CD4-positive, CD25-positive, alpha-beta regulatory T cell (primary cell): ENCODE data around the gene MAGEB4. TPM values are rescaled to one million over a fixed set of nuclear protein-coding genes. Genes with fewer than 3 reads are reported as not detected.

ENCODE experiments used
- ATAC-seq, 2 donors: fragments of 150-1000 bp; cut with Tn5 transposase; one replicate each; pipeline ENCODE4 v1.10.0; 2021; ENCODE audit warnings: low read depth in 2 of 2, moderate number of reproducible peaks in 2 of 2, moderate library complexity in 1 of 2
- DNase-seq, 3 donors: peaks; one replicate each; pipeline versions ENCODE4 v3.0.0 to v3.0.0-alpha.2; 2012 to 2022; ENCODE audit warnings: mixed read lengths in 1 of 3
- H3K27ac ChIP-seq: one replicate; pipeline ENCODE4 v1.7.0; 2013; ENCODE audit warnings: mild to moderate bottlenecking, low read length; ENCODE audit not compliant: insufficient read depth, poor library complexity, severe bottlenecking
- H3K27me3 ChIP-seq: one replicate; pipeline ENCODE4 v1.7.0; 2013; ENCODE audit warnings: low read length; ENCODE audit not compliant: control insufficient read depth, insufficient read depth
- H3K36me3 ChIP-seq: one replicate; pipeline ENCODE4 v1.7.0; 2013; ENCODE audit warnings: mild to moderate bottlenecking, low read length, moderate library complexity; ENCODE audit not compliant: control insufficient read depth, insufficient read depth
- H3K4me1 ChIP-seq: 2 replicates; pipeline ENCODE4 v1.7.0; 2013; ENCODE audit warnings: mild to moderate bottlenecking, low read length; ENCODE audit not compliant: insufficient read depth, control insufficient read depth, poor library complexity, severe bottlenecking
- H3K4me3 ChIP-seq: one replicate; pipeline ENCODE4 v1.7.0; 2013; ENCODE audit warnings: low read depth, mild to moderate bottlenecking, low read length, moderate library complexity
- H3K9me3 ChIP-seq, 2 experiments: 1 replicate in 1 of 2; 2 replicates in 1 of 2; pipeline ENCODE4 v1.7.0; 2013; ENCODE audit warnings: low read length in 2 of 2, mild to moderate bottlenecking in 1 of 2, moderate library complexity in 1 of 2; ENCODE audit not compliant: control insufficient read depth in 2 of 2
- H3K27ac Mint-ChIP-seq, 3 donors: one replicate each; pipeline ENCODE4 v1.8.0; 2020 to 2022; ENCODE audit warnings: mild to moderate bottlenecking in 3 of 3, mixed read lengths in 3 of 3, moderate library complexity in 2 of 3
- H3K27me3 Mint-ChIP-seq: one replicate; pipeline ENCODE4 v1.8.0; 2022; ENCODE audit warnings: mild to moderate bottlenecking, mixed read lengths
- H3K36me3 Mint-ChIP-seq: one replicate; pipeline ENCODE4 v1.8.0; 2020; ENCODE audit warnings: mixed read lengths
- H3K4me1 Mint-ChIP-seq, 4 donors: one replicate each; pipeline ENCODE4 v1.8.0; 2020 to 2022; ENCODE audit warnings: mixed read lengths in 4 of 4, mild to moderate bottlenecking in 1 of 4
- H3K4me3 Mint-ChIP-seq, 4 donors: one replicate each; pipeline ENCODE4 v1.8.0; 2020 to 2022; ENCODE audit warnings: mild to moderate bottlenecking in 4 of 4, mixed read lengths in 4 of 4, moderate library complexity in 3 of 4
- H3K9me3 Mint-ChIP-seq, 7 donors: one replicate each; pipeline ENCODE4 v1.8.0; 2020 to 2022; ENCODE audit warnings: mixed read lengths in 7 of 7, mild to moderate bottlenecking in 3 of 7, moderate library complexity in 2 of 7
- polyA plus RNA-seq, 4 donors: library from polyadenylated mRNA; unstranded; fragments of 300-500 nt; fragmentation: Illumina TruSeq; gene quantifications; one replicate each; pipeline ENCODE4 v1.2.3, GENCODE V29; 2021
- total RNA-seq: library from RNA; stranded (reverse); gene quantifications from one replicate; pipeline ENCODE4 v1.2.3, GENCODE V29; 2022

MAGEB4 gene
- total and polyA plus RNA-seq, 5 donors from 2014 or later = not detected

- Mint-ChIP-seq H3K4me1 (no peaks in the 10 kb centered on the region), H3K9me3 (peaks cover 0 to 3% (median 0%) of the 10 kb centered on the region in 7 donors), H3K4me3 (no peak overlapping the region), H3K36me3 (no peaks in the 10 kb centered on the region), H3K27ac (no peak overlapping the region), H3K27me3 (no peaks in the 10 kb centered on the region)
- Histone ChIP-seq H3K36me3 (no peaks in the 10 kb centered on the region), H3K27me3 (no peaks in the 10 kb centered on the region), H3K27ac (no peak overlapping the region), H3K9me3 (no peaks in the 10 kb centered on the region), H3K4me1 (no peaks in the 10 kb centered on the region), H3K4me3 (no peak overlapping the region)
- DNase-seq = no peak
- ATAC-seq = no peak
Measured at GRCh38 chrX:30261012-30261411, 19.2 kb downstream of the MAGEB4 start.

GRCh38 chrX:30262763-30263162 lies 21.0 kb downstream of the MAGEB4 start:
- H3K4me1 ChIP-seq = no peaks in the 10 kb centered on the region
- H3K27me3 ChIP-seq = no peaks in the 10 kb centered on the region
- Mint-ChIP-seq H3K9me3 (peaks cover 0 to 3% (median 0%) of the 10 kb centered on the region in 7 donors), H3K27ac (no peak overlapping the region), H3K27me3 (no peaks in the 10 kb centered on the region), H3K4me3 (no peak overlapping the region), H3K4me1 (no peaks in the 10 kb centered on the region), H3K36me3 (no peaks in the 10 kb centered on the region)
- no peak for DNase-seq
- no peaks in the 10 kb centered on the region for H3K36me3 ChIP-seq
- no peak overlapping the region for H3K4me3 ChIP-seq
- no peaks in the 10 kb centered on the region for H3K9me3 ChIP-seq
- H3K27ac ChIP-seq = no peak overlapping the region
- no peak for ATAC-seq

GRCh38 chrX:30270639-30271038 lies 28.8 kb downstream of the MAGEB4 start:
- no peaks in the 10 kb centered on the region for H3K4me1 Mint-ChIP-seq
- H3K4me3 Mint-ChIP-seq = no peak overlapping the region
- H3K4me1 ChIP-seq = no peaks in the 10 kb centered on the region
- H3K9me3 ChIP-seq = no peaks in the 10 kb centered on the region
- no peak overlapping the region for H3K27ac ChIP-seq
- no peaks in the 10 kb centered on the region for H3K36me3 ChIP-seq
- no peaks in the 10 kb centered on the region for H3K36me3 Mint-ChIP-seq
- no peak overlapping the region for H3K4me3 ChIP-seq
- no peak for DNase-seq
- H3K27me3 ChIP-seq = no peaks in the 10 kb centered on the region
- ATAC-seq = no peak
- peaks cover 0 to 4% (median 0%) of the 10 kb centered on the region in 7 donors for H3K9me3 Mint-ChIP-seq
- H3K27me3 Mint-ChIP-seq = no peaks in the 10 kb centered on the region
- no peak overlapping the region for H3K27ac Mint-ChIP-seq

GRCh38 chrX:30275498-30275897 lies 33.7 kb downstream of the MAGEB4 start:
- Mint-ChIP-seq H3K27ac (no peak overlapping the region), H3K36me3 (no peaks in the 10 kb centered on the region), H3K4me1 (no peaks in the 10 kb centered on the region), H3K9me3 (peaks cover 0 to 3% (median 0%) of the 10 kb centered on the region in 7 donors), H3K27me3 (no peaks in the 10 kb centered on the region), H3K4me3 (no peak overlapping the region)
- no peak for ATAC-seq
- H3K4me1 ChIP-seq = no peaks in the 10 kb centered on the region
- H3K36me3 ChIP-seq = no peaks in the 10 kb centered on the region
- no peaks in the 10 kb centered on the region for H3K9me3 ChIP-seq
- no peaks in the 10 kb centered on the region for H3K27me3 ChIP-seq
- no peak overlapping the region for H3K4me3 ChIP-seq
- no peak overlapping the region for H3K27ac ChIP-seq
- DNase-seq = no peak

GRCh38 chrX:30278365-30278764 lies 36.6 kb downstream of the MAGEB4 start:
- no peak for DNase-seq
- Mint-ChIP-seq H3K4me1 (no peaks in the 10 kb centered on the region), H3K36me3 (no peaks in the 10 kb centered on the region), H3K4me3 (no peak overlapping the region), H3K27ac (no peak overlapping the region), H3K27me3 (no peaks in the 10 kb centered on the region), H3K9me3 (peaks cover 0 to 3% (median 0%) of the 10 kb centered on the region in 7 donors)
- Histone ChIP-seq H3K4me3 (no peak overlapping the region), H3K27me3 (no peaks in the 10 kb centered on the region), H3K4me1 (no peaks in the 10 kb centered on the region), H3K36me3 (no peaks in the 10 kb centered on the region), H3K27ac (no peak overlapping the region), H3K9me3 (no peaks in the 10 kb centered on the region)
- ATAC-seq = no peak

GRCh38 chrX:30280428-30280827 lies 38.6 kb downstream of the MAGEB4 start:
- no peaks in the 10 kb centered on the region for H3K36me3 Mint-ChIP-seq
- no peaks in the 10 kb centered on the region for H3K27me3 ChIP-seq
- H3K4me3 ChIP-seq = no peak overlapping the region
- no peaks in the 10 kb centered on the region for H3K36me3 ChIP-seq
- H3K4me1 ChIP-seq = no peaks in the 10 kb centered on the region
- no peak overlapping the region for H3K4me3 Mint-ChIP-seq
- H3K4me1 Mint-ChIP-seq = no peaks in the 10 kb centered on the region
- H3K9me3 Mint-ChIP-seq = peaks cover 0 to 2% (median 0%) of the 10 kb centered on the region in 7 donors
- no peaks in the 10 kb centered on the region for H3K27me3 Mint-ChIP-seq
- no peaks in the 10 kb centered on the region for H3K9me3 ChIP-seq
- H3K27ac ChIP-seq = no peak overlapping the region
- no peak overlapping the region for H3K27ac Mint-ChIP-seq
- ATAC-seq (no peak), DNase-seq (no peak)

GRCh38 chrX:30282527-30282926 lies 40.7 kb downstream of the MAGEB4 start:
- Histone ChIP-seq H3K4me1 (no peaks in the 10 kb centered on the region), H3K4me3 (no peak overlapping the region), H3K27ac (no peak overlapping the region), H3K9me3 (no peaks in the 10 kb centered on the region), H3K27me3 (no peaks in the 10 kb centered on the region), H3K36me3 (no peaks in the 10 kb centered on the region)
- Mint-ChIP-seq H3K36me3 (no peaks in the 10 kb centered on the region), H3K27ac (no peak overlapping the region), H3K4me3 (no peak overlapping the region), H3K9me3 (no peaks in the 10 kb centered on the region), H3K27me3 (no peaks in the 10 kb centered on the region), H3K4me1 (no peaks in the 10 kb centered on the region)
- no peak for DNase-seq
- no peak for ATAC-seq

GRCh38 chrX:30283456-30284200 lies 41.8 kb downstream of the MAGEB4 start:
- DNase-seq = no peak
- no peak overlapping the region for H3K4me3 ChIP-seq
- no peaks in the 10 kb centered on the region for H3K9me3 ChIP-seq
- Mint-ChIP-seq H3K4me1 (no peaks in the 10 kb centered on the region), H3K27me3 (no peaks in the 10 kb centered on the region), H3K27ac (no peak overlapping the region), H3K36me3 (no peaks in the 10 kb centered on the region), H3K9me3 (no peaks in the 10 kb centered on the region), H3K4me3 (no peak overlapping the region)
- no peaks in the 10 kb centered on the region for H3K4me1 ChIP-seq
- H3K36me3 ChIP-seq = no peaks in the 10 kb centered on the region
- no peaks in the 10 kb centered on the region for H3K27me3 ChIP-seq
- ATAC-seq = no peak
- no peak overlapping the region for H3K27ac ChIP-seq
